ENCODE results near the gene DDRGK1. TPM values are rescaled to one million over a fixed set of nuclear protein-coding genes. Genes with fewer than 3 reads are reported as not detected.

Gene DDRGK1
- total RNA-seq, 1 experiment from 2014 or later: 21.7 TPM

- Histone ChIP-seq H3K36me3 (no peaks in the 10 kb centered on the region), H3K4me3 (peak overlapping the region; percentile 48), H3K27me3 (peaks cover 16% of the 10 kb centered on the region), H3K9me3 (no peaks in the 10 kb centered on the region)
- peak; percentile 20 for DNase-seq
Observed at GRCh38 chr20:3238616-3239025, 34.1 kb upstream of the DDRGK1 start.

DNA sequence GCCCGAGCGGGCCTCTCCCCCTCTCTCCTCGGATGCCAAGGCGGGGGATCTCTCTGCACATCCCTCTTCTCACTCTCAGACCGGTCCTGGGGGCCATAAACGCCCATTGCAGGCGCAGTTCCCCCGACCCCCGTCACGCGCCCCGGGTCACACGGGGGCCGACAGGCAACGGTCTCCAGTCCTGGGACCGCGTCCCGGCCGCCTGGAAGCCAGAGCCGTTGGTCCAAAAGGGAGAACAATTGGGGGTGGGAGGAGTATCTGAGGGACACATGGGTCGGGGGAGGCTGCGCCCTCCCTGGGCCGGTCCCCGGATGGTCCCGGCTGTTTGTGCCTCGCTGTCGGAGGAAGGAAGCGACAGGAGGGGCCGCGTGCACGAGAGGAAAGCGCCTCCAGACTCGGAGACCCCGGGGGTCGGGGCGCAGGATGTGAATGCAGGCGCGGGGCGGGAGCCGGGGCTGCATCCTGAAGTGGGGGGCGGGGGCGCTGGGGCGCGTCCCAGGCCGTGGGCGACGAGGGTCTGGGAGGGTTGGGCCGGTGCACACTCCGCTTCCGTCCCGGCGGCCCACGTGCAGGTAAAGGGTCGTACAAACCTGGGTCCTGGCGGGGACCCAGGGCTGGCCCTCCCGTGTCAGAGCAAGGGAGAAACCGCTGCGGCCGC, 33.6 kb upstream of the DDRGK1 start:
- Histone ChIP-seq H3K36me3 (no peaks in the 10 kb centered on the region), H3K9me3 (no peaks in the 10 kb centered on the region), H3K27me3 (peaks cover 16% of the 10 kb centered on the region), H3K4me3 (peak overlapping the region; percentile 48)
- DNase-seq: no peak

- H3K4me3 ChIP-seq: no peak overlapping the region
- no peaks in the 10 kb centered on the region for H3K36me3 ChIP-seq
- DNase-seq: no peak
- peaks cover 16% of the 10 kb centered on the region for H3K27me3 ChIP-seq
- H3K9me3 ChIP-seq: no peaks in the 10 kb centered on the region
Observed at GRCh38 chr20:3237011-3237957, 32.8 kb upstream of the DDRGK1 start.

DNA sequence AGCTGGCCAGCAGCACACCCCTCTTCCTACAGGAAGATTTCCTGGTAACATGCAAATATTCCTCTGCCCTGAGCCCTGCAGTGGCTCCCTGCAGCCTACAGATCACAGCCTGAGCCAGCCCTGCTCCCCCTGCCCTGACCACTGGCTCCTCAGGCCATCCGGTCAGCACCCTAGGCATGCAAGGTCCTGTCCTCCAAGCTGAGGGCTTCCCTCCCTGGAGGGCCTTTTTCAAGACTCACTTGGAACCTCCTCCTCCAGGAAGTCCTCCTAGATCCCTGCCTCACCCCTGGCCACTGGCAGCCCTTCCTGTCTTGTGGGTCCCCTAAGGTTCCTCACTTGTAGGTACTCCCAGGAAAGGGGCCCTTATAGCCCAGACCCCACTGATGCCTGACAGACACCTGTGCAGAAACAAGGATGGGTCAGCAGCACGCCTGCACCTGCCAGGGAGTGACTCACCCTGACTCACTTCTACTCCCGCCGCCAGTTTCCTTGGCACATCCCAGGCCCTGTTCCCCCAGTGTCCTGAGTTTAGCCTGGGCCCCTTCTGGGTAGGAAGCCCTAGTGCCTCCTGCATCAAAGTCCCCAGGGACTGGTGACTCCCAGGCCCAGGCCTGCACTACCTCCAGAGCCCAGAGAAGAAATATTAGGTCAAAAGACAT, 31.3 kb upstream of the DDRGK1 start:
- DNase-seq: peak; percentile 64
- Histone ChIP-seq H3K9me3 (no peaks in the 10 kb centered on the region), H3K4me3 (no peak overlapping the region), H3K36me3 (no peaks in the 10 kb centered on the region), H3K27me3 (peaks cover 16% of the 10 kb centered on the region)

DNA sequence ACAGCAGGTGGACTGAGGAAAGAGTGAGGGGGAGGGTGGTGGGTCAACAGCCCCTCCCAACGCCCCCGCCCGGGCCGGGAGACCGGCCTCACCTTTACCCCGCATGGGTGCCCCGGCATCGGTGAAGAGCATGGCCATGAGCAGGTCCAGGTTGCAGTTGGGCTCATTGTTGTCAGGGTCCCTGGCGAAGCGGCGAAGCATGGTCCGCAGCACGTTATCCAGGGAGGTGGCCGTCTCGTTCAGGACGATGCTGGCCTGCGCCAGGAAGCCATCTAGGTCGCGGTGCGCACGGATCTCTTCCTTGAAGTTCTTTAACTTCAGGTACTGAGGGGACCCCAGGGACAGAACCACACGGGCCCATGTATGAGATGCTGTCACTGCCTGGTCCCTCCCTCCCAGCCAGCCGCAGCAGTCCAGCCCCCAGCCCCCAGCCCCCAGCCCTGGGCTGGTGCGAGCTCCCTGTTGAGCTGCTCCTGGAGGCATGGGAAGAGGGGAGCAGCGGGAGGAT, 29.6 kb upstream of the DDRGK1 start:
- DNase-seq: no peak
- H3K4me3 ChIP-seq: no peak overlapping the region
- H3K27me3 ChIP-seq: peaks cover 8% of the 10 kb centered on the region; the same call in 1 of the 2 replicates

GRCh38 chr20:3233131-3233990, 28.9 kb upstream of the DDRGK1 start:
- Histone ChIP-seq H3K9me3 (no peaks in the 10 kb centered on the region), H3K36me3 (no peaks in the 10 kb centered on the region), H3K27me3 (peaks cover 5% of the 10 kb centered on the region; the same call in 1 of the 2 replicates), H3K4me3 (no peak overlapping the region)
- DNase-seq: no peak

More for the DNA sequence above, 29.6 kb upstream of the DDRGK1 start:
- Histone ChIP-seq H3K36me3 (no peaks in the 10 kb centered on the region), H3K9me3 (no peaks in the 10 kb centered on the region)

GRCh38 chr20:3231889-3232588, 27.6 kb upstream of the DDRGK1 start:
- Histone ChIP-seq H3K9me3 (no peaks in the 10 kb centered on the region), H3K27me3 (no peaks in the 10 kb centered on the region), H3K36me3 (no peaks in the 10 kb centered on the region), H3K4me3 (no peak overlapping the region)
- DNase-seq: no peak

DNA sequence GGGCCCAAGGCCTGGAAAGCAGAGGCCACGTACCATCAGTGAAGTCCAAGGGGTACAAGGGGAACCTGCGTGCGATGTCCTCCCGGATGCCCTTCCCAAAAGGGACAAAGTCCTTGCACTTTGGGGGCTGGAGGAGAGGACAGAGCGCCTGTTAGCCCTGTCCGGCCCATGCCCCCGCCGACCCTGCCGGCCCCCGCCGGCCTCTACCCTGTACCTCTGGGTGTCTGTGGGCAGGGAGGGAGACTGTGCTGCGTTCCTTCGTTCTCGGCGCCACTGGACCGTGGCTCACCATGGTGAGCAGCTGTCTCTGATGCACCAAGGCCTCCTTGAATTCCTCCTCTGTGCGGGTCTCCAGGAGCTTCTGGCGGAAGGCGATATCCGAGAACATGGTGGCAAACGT, 26.6 kb upstream of the DDRGK1 start:
- Histone ChIP-seq H3K27me3 (no peaks in the 10 kb centered on the region), H3K4me3 (no peak overlapping the region), H3K36me3 (no peaks in the 10 kb centered on the region), H3K9me3 (no peaks in the 10 kb centered on the region)
- DNase-seq: no peak

DNA sequence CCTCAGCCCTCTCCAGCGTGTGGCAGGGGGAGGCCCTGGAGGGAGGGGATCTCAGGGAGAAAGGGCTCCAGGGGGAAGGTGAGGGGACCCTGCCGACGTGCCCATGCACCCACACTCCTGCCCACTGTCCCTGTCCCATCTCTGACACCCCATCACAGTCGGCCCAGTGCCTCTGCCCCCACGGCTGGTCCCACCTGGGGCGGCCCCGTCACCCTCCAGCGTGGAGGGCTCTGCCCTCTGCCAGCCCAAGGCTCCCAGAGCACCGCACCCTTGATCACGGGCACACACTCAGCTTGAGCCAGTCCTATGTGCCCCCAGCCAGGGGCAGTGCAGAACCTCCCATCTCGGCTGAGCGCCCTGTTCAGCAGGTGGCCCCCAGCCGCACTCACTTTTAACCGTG, 25.3 kb upstream of the DDRGK1 start:
- Histone ChIP-seq H3K9me3 (no peaks in the 10 kb centered on the region), H3K27me3 (no peaks in the 10 kb centered on the region), H3K36me3 (no peaks in the 10 kb centered on the region), H3K4me3 (no peak overlapping the region)
- no peak for DNase-seq

DNA sequence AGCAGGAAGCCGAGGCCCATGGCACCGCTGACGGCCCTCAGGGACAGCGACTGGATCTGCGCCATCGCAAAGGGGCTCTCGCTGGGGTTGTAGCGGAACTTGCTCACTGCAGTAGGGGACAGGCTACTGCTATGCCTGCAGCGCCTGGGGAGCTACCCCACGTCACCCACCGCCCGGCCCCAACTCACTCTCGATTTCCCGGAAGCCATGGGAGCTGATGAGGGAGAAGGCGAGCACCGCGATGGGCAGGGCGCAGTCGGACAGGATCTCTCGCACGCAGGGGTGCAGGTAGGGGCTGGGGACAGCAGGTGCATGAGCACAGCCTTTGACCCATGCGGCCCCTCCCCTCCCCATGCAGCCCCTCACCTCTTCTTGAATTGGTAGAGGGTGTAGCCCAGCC, 24.7 kb upstream of the DDRGK1 start:
- no peak overlapping the region for H3K4me3 ChIP-seq
- no peaks in the 10 kb centered on the region for H3K27me3 ChIP-seq
- DNase-seq: no peak
- no peaks in the 10 kb centered on the region for H3K9me3 ChIP-seq
- H3K36me3 ChIP-seq: no peaks in the 10 kb centered on the region

DNA sequence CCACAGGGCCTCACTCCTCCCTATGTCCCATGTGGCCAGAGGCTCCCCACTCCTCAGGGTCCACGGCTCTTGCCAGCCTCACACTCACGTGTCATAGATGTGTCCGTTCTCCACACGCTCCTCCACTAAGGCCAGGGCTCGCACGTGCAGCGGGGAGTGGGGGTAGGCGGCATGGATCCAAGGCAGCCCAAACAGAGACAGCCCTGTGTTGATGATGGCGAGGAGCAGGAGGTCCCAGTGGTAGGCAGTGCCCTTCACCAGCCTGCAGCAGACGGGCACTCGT, 24.2 kb upstream of the DDRGK1 start:
- H3K27me3 ChIP-seq: no peaks in the 10 kb centered on the region
- no peak overlapping the region for H3K4me3 ChIP-seq

DNA sequence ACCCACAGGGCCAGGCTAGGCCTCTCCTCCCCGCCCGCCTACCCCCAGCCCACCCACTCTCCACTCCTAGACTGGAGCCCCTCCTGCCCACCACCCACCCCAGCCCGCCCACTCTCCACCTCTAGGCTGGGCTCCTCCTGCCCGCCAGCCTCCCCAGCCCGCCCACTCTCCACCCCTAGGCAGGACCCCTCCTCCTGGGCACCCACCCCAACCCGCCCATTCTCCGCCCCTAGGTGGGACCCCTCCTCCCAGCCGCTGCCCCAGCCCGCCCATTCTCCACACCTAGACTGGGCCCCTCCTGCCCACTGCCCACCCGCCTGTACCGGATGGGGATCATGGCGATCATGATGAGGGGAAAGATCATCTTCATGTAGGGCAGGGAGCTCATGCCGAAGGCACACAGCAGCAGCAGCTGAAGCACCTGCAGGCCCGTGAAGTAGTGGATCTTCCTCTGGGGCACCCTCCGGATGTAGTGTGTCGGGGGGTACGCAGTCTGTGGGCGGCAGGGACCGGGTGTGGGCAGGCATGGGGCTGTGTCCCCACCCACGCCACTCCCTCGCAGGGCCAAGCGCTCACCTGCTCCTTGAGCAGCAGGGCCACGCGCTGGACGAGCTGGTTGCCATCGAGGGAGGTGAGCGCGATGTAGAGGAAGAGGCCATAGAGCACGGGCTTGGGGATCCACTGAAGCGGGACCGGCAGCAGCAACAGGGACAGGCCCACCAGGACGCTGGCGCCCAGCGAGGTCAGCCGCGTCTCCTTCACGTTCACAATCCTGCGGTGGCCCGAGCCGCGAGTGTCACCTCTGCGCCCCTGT, 23.7 kb upstream of the DDRGK1 start:
- Histone ChIP-seq H3K9me3 (no peaks in the 10 kb centered on the region), H3K4me3 (no peak overlapping the region), H3K36me3 (no peaks in the 10 kb centered on the region), H3K27me3 (no peaks in the 10 kb centered on the region)
- DNase-seq: no peak

More for the DNA sequence above, 24.2 kb upstream of the DDRGK1 start:
- DNase-seq: no peak
- Histone ChIP-seq H3K36me3 (no peaks in the 10 kb centered on the region), H3K9me3 (no peaks in the 10 kb centered on the region)

- DNase-seq: no peak
- Histone ChIP-seq H3K9me3 (no peaks in the 10 kb centered on the region), H3K4me3 (no peak overlapping the region), H3K36me3 (no peaks in the 10 kb centered on the region), H3K27me3 (no peaks in the 10 kb centered on the region)
Observed at GRCh38 chr20:3227506-3227905, 23.0 kb upstream of the DDRGK1 start.

- no peaks in the 10 kb centered on the region for H3K9me3 ChIP-seq
- H3K36me3 ChIP-seq: no peaks in the 10 kb centered on the region
- no peak for DNase-seq
- H3K4me3 ChIP-seq: no peak overlapping the region
- no peaks in the 10 kb centered on the region for H3K27me3 ChIP-seq
Observed at GRCh38 chr20:3226864-3227263, 22.4 kb upstream of the DDRGK1 start.

GRCh38 chr20:3226093-3226492, 21.6 kb upstream of the DDRGK1 start:
- no peak for DNase-seq
- no peaks in the 10 kb centered on the region for H3K9me3 ChIP-seq
- H3K36me3 ChIP-seq: no peaks in the 10 kb centered on the region
- no peaks in the 10 kb centered on the region for H3K27me3 ChIP-seq
- no peak overlapping the region for H3K4me3 ChIP-seq

Measured in MG63 (cell line).